ENCODE data around the gene CD300LG. TPM values are rescaled to one million over a fixed set of nuclear protein-coding genes. Genes with fewer than 3 reads are reported as not detected.
"Not testable (repeated sequence)": the region's sequence is repeated elsewhere in the genome, so short reads cannot be mapped to it uniquely, and the experiment has no call there.

CD300LG gene, protein sequence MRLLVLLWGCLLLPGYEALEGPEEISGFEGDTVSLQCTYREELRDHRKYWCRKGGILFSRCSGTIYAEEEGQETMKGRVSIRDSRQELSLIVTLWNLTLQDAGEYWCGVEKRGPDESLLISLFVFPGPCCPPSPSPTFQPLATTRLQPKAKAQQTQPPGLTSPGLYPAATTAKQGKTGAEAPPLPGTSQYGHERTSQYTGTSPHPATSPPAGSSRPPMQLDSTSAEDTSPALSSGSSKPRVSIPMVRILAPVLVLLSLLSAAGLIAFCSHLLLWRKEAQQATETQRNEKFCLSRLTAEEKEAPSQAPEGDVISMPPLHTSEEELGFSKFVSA
- total RNA-seq (2012; rRNA removed) = not detected in 2 replicates

- H3K4me2 ChIP-seq (ENCODE audit: low read length) = no peak within 1 kb of the TSS
- no peaks in the 10 kb centered on the region for H3K9me3 ChIP-seq (replicated peaks; ENCODE audit: low read length)
- H3K9ac ChIP-seq (ENCODE audit: low read depth, low read length) = no peak within 1 kb of the TSS
- H3K36me3 ChIP-seq (ENCODE audit: insufficient read depth, low read length) = no peaks in the 10 kb centered on the region
- H3K4me3 ChIP-seq (ENCODE audit: low read length) = no peak within 1 kb of the TSS
- peaks cover 37% of the 10 kb centered on the region for H3K27me3 ChIP-seq (ENCODE audit: control insufficient read depth, insufficient read depth, low read length)
- H3K4me1 ChIP-seq (ENCODE audit: control insufficient read depth, insufficient read depth, low read length) = peaks cover 3% of the 10 kb centered on the region
Observed at GRCh38 chr17:43846963-43847371, at the start of gene CD300LG. Gene CD300LG, plus strand, starts transcription at chr17:43847176. Its CDS starts 41 bp downstream, at chr17:43847217.

DNA sequence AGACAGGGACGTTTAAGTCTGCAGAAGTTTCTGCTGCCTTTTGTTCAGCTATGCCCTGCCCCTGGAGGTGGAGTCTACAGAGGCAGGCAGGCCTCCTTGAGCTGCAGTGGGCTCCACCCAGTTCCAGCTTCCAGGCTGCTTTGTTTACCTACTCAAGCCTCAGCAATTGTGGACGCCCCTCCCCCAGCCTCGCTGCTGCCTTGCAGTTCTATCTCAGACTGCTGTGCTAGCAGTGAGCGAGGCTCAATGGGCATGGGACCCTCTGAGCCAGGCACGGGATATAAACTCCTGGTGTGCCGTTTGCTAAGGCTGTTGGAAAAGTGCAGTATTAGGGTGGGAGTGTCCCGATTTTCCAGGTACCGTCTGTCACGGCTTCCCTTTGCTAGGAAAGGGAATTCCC is 49.0 kb upstream of the CD300LG start:
- not testable (repeated sequence) for H3K9ac ChIP-seq (ENCODE audit: low read depth, low read length); H3K27me3 ChIP-seq (ENCODE audit: control insufficient read depth, insufficient read depth, low read length); H3K36me3 ChIP-seq (ENCODE audit: insufficient read depth, low read length); H3K4me1 ChIP-seq (ENCODE audit: control insufficient read depth, insufficient read depth, low read length); H3K4me2 ChIP-seq (ENCODE audit: low read length); H3K9me3 ChIP-seq (replicated peaks; ENCODE audit: low read length); H3K4me3 ChIP-seq (ENCODE audit: low read length)

- no peak overlapping the region for H3K4me2 ChIP-seq (ENCODE audit: low read length)
- peaks cover 6% of the 10 kb centered on the region for H3K4me1 ChIP-seq (ENCODE audit: control insufficient read depth, insufficient read depth, low read length)
- H3K9me3 ChIP-seq (replicated peaks; ENCODE audit: low read length) = no peaks in the 10 kb centered on the region
- peaks cover 6% of the 10 kb centered on the region for H3K36me3 ChIP-seq (ENCODE audit: insufficient read depth, low read length)
- no peak overlapping the region for H3K9ac ChIP-seq (ENCODE audit: low read depth, low read length)
- H3K27me3 ChIP-seq (ENCODE audit: control insufficient read depth, insufficient read depth, low read length) = no peaks in the 10 kb centered on the region
- no peak overlapping the region for H3K4me3 ChIP-seq (ENCODE audit: low read length)
Observed at GRCh38 chr17:43799047-43799446, 47.9 kb upstream of the CD300LG start.

DNA sequence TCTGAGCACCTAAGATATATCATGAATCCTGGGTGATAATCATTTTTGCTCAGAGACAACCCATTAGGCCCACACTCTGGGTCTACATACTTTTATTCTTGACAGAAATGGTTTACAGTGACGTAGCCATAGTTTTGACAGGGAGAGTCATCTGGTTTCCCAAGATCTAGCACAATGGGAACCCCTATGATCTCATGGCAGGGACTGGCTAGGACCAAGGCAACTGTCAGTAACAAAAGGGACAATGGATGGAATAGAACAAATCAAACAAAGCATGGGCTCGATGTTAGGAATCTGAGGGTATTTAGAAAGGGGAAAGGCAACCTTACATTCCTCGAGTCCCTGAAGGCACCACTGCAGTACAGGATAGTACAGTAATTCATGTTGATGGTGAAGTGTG is 46.2 kb upstream of the CD300LG start:
- Histone ChIP-seq H3K9ac (ENCODE audit: low read depth, low read length) (no peak overlapping the region), H3K4me2 (ENCODE audit: low read length) (no peak overlapping the region), H3K36me3 (ENCODE audit: insufficient read depth, low read length) (peaks cover 6% of the 10 kb centered on the region), H3K4me3 (ENCODE audit: low read length) (no peak overlapping the region), H3K4me1 (ENCODE audit: control insufficient read depth, insufficient read depth, low read length) (peaks cover 9% of the 10 kb centered on the region), H3K9me3 (replicated peaks; ENCODE audit: low read length) (no peaks in the 10 kb centered on the region), H3K27me3 (ENCODE audit: control insufficient read depth, insufficient read depth, low read length) (no peaks in the 10 kb centered on the region)

- Histone ChIP-seq H3K4me2 (ENCODE audit: low read length) (no peak overlapping the region), H3K27me3 (ENCODE audit: control insufficient read depth, insufficient read depth, low read length) (no peaks in the 10 kb centered on the region), H3K36me3 (ENCODE audit: insufficient read depth, low read length) (peaks cover 6% of the 10 kb centered on the region), H3K4me1 (ENCODE audit: control insufficient read depth, insufficient read depth, low read length) (peaks cover 9% of the 10 kb centered on the region), H3K9ac (ENCODE audit: low read depth, low read length) (no peak overlapping the region), H3K9me3 (replicated peaks; ENCODE audit: low read length) (no peaks in the 10 kb centered on the region), H3K4me3 (ENCODE audit: low read length) (no peak overlapping the region)
Observed at GRCh38 chr17:43801844-43802243, 45.1 kb upstream of the CD300LG start.

- Histone ChIP-seq H3K4me2 (ENCODE audit: low read length) (no peak overlapping the region), H3K36me3 (ENCODE audit: insufficient read depth, low read length) (peaks cover 6% of the 10 kb centered on the region), H3K4me1 (ENCODE audit: control insufficient read depth, insufficient read depth, low read length) (peaks cover 9% of the 10 kb centered on the region), H3K9ac (ENCODE audit: low read depth, low read length) (no peak overlapping the region), H3K4me3 (ENCODE audit: low read length) (no peak overlapping the region), H3K27me3 (ENCODE audit: control insufficient read depth, insufficient read depth, low read length) (no peaks in the 10 kb centered on the region), H3K9me3 (replicated peaks; ENCODE audit: low read length) (no peaks in the 10 kb centered on the region)
Observed at GRCh38 chr17:43803758-43804157, 43.2 kb upstream of the CD300LG start.

DNA sequence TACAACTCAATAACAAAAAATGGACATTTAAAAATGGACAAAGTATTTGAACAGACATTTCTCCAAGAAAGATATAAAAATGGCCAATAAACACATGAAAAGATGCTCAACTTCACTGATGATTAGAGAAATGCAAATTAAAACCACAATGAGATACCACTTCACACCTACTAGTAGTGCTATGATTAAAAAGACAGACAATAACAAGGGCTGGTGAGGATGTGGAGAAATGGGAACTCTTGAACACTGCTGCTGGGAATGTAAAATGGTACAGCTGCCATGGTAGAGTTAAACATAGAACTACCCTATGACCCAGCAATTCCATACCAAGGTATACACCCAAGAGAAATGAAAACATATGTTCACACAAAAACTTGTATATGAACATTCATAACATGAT is 41.9 kb upstream of the CD300LG start:
- no peak overlapping the region for H3K4me3 ChIP-seq (ENCODE audit: low read length)
- H3K4me1 ChIP-seq (ENCODE audit: control insufficient read depth, insufficient read depth, low read length) = peaks cover 9% of the 10 kb centered on the region
- H3K9ac ChIP-seq (ENCODE audit: low read depth, low read length) = no peak overlapping the region
- no peaks in the 10 kb centered on the region for H3K27me3 ChIP-seq (ENCODE audit: control insufficient read depth, insufficient read depth, low read length)
- peaks cover 6% of the 10 kb centered on the region for H3K36me3 ChIP-seq (ENCODE audit: insufficient read depth, low read length)
- H3K9me3 ChIP-seq (replicated peaks; ENCODE audit: low read length) = no peaks in the 10 kb centered on the region
- no peak overlapping the region for H3K4me2 ChIP-seq (ENCODE audit: low read length)

DNA sequence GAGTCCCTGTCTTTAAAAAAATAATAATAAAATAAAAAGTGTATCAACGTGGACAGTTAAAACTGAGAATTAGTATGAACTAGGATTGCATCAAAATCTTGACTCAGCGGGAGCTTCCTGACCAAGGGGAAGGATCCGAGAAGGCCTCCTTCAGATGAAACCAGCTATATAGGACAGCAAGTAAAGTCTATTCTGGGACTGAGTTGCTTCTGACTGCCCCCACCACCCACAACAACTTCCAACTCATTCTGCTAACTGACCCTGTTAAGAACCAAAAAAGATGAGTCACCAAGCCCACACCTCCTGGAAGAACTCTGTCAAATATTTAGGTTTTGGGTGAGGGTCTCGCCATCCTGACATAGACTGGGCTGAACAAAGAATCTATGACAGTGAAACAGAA is 38.9 kb upstream of the CD300LG start:
- Histone ChIP-seq H3K4me3 (ENCODE audit: low read length) (no peak overlapping the region), H3K9ac (ENCODE audit: low read depth, low read length) (no peak overlapping the region), H3K4me1 (ENCODE audit: control insufficient read depth, insufficient read depth, low read length) (peaks cover 9% of the 10 kb centered on the region), H3K9me3 (replicated peaks; ENCODE audit: low read length) (no peaks in the 10 kb centered on the region), H3K36me3 (ENCODE audit: insufficient read depth, low read length) (peaks cover 13% of the 10 kb centered on the region), H3K27me3 (ENCODE audit: control insufficient read depth, insufficient read depth, low read length) (no peaks in the 10 kb centered on the region), H3K4me2 (ENCODE audit: low read length) (no peak overlapping the region)

DNA sequence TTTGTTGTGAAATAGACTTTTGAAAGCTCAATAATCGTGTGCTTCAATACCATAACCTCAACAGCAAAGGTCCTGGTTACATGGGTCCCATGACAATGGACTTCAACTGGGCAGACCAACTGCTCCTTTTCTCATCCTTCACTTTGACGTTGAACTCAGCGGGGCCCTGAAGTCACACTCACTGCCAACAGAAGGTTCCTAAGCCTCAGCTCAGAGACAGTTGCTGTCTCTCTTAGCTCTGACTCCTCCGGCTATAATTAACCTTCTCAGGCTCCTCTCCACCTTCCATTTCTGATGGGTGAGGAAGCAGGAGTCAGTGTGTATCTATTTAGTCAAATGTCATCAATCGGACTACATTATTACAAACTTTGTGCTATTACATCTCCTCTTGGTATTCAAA is 37.9 kb upstream of the CD300LG start:
- H3K4me2 ChIP-seq (ENCODE audit: low read length) = no peak overlapping the region
- no peak overlapping the region for H3K4me3 ChIP-seq (ENCODE audit: low read length)
- no peak overlapping the region for H3K9ac ChIP-seq (ENCODE audit: low read depth, low read length)
- H3K4me1 ChIP-seq (ENCODE audit: control insufficient read depth, insufficient read depth, low read length) = peaks cover 4% of the 10 kb centered on the region
- peaks cover 23% of the 10 kb centered on the region for H3K36me3 ChIP-seq (ENCODE audit: insufficient read depth, low read length)
- H3K27me3 ChIP-seq (ENCODE audit: control insufficient read depth, insufficient read depth, low read length) = no peaks in the 10 kb centered on the region
- H3K9me3 ChIP-seq (replicated peaks; ENCODE audit: low read length) = no peaks in the 10 kb centered on the region

GRCh38 chr17:43810226-43810715 is 36.7 kb upstream of the CD300LG start:
- no peak overlapping the region for H3K9ac ChIP-seq (ENCODE audit: low read depth, low read length)
- H3K36me3 ChIP-seq (ENCODE audit: insufficient read depth, low read length) = peaks cover 27% of the 10 kb centered on the region
- no peak overlapping the region for H3K4me3 ChIP-seq (ENCODE audit: low read length)
- no peaks in the 10 kb centered on the region for H3K27me3 ChIP-seq (ENCODE audit: control insufficient read depth, insufficient read depth, low read length)
- H3K4me1 ChIP-seq (ENCODE audit: control insufficient read depth, insufficient read depth, low read length) = peaks cover 12% of the 10 kb centered on the region
- no peak overlapping the region for H3K4me2 ChIP-seq (ENCODE audit: low read length)
- H3K9me3 ChIP-seq (replicated peaks; ENCODE audit: low read length) = no peaks in the 10 kb centered on the region

GRCh38 chr17:43810823-43811222 is 36.2 kb upstream of the CD300LG start:
- no peak overlapping the region for H3K4me2 ChIP-seq (ENCODE audit: low read length)
- H3K36me3 ChIP-seq (ENCODE audit: insufficient read depth, low read length) = peaks cover 28% of the 10 kb centered on the region
- H3K27me3 ChIP-seq (ENCODE audit: control insufficient read depth, insufficient read depth, low read length) = no peaks in the 10 kb centered on the region
- no peaks in the 10 kb centered on the region for H3K9me3 ChIP-seq (replicated peaks; ENCODE audit: low read length)
- no peak overlapping the region for H3K9ac ChIP-seq (ENCODE audit: low read depth, low read length)
- no peak overlapping the region for H3K4me3 ChIP-seq (ENCODE audit: low read length)
- peaks cover 13% of the 10 kb centered on the region for H3K4me1 ChIP-seq (ENCODE audit: control insufficient read depth, insufficient read depth, low read length)
